Inflammatory macrophage treated with lipopolysaccharide for 1 hour (primary cell): ENCODE results near the gene CTXND1.
"Not testable (repeated sequence)": the region's sequence is repeated elsewhere in the genome, so short reads cannot be mapped to it uniquely, and the experiment has no call there.

Experiments used
- DNase-seq, 2 donors: peaks; one replicate each; pipeline ENCODE4 v3.0.0-alpha.2; 2020 to 2022

CTXND1 gene

GRCh38 chr15:80252121-80252518, at the start of gene CTXND1:
Gene CTXND1, minus strand, starts transcription at chr15:80252213. Its CDS starts 50,264 bp downstream, at chr15:80201949.
- DNase-seq, result no peak

GRCh38 chr15:80301472-80301871, 49.5 kb upstream of the CTXND1 start:
- DNase-seq, result no peak

GRCh38 chr15:80295777-80296176, 43.8 kb upstream of the CTXND1 start:
- not testable (repeated sequence) for DNase-seq

- DNase-seq, result no peak
Observed at GRCh38 chr15:80292079-80292478, 40.1 kb upstream of the CTXND1 start.

- DNase-seq, result not testable (repeated sequence)
Observed at GRCh38 chr15:80290891-80291290, 38.9 kb upstream of the CTXND1 start.

GRCh38 chr15:80289528-80290495, 37.8 kb upstream of the CTXND1 start:
- no peak for DNase-seq

GRCh38 chr15:80288131-80288530, 36.1 kb upstream of the CTXND1 start:
- no peak for DNase-seq

GRCh38 chr15:80286055-80286454, 34.0 kb upstream of the CTXND1 start:
- DNase-seq, result no peak

GRCh38 chr15:80285379-80285778, 33.4 kb upstream of the CTXND1 start:
- DNase-seq, result no peak

- DNase-seq, result no peak
Observed at GRCh38 chr15:80283531-80283930, 31.5 kb upstream of the CTXND1 start.

GRCh38 chr15:80277147-80277546, 25.1 kb upstream of the CTXND1 start:
- no peak for DNase-seq

- peak in 1 of 2 donors; percentile 1 for DNase-seq
Observed at GRCh38 chr15:80275961-80276360, 23.9 kb upstream of the CTXND1 start.

- no peak for DNase-seq
Observed at GRCh38 chr15:80274996-80275395, 23.0 kb upstream of the CTXND1 start.

- no peak for DNase-seq
Observed at GRCh38 chr15:80274554-80274953, 22.5 kb upstream of the CTXND1 start.

GRCh38 chr15:80272987-80273386, 21.0 kb upstream of the CTXND1 start:
- DNase-seq, result no peak

GRCh38 chr15:80270472-80270871, 18.5 kb upstream of the CTXND1 start:
- no peak for DNase-seq

GRCh38 chr15:80268101-80268500, 16.1 kb upstream of the CTXND1 start:
- DNase-seq, result no peak

- DNase-seq, result no peak
Observed at GRCh38 chr15:80267658-80268057, 15.6 kb upstream of the CTXND1 start.

GRCh38 chr15:80266745-80267144, 14.7 kb upstream of the CTXND1 start:
- DNase-seq, result no peak

GRCh38 chr15:80266113-80266512, 14.1 kb upstream of the CTXND1 start:
- DNase-seq, result no peak

- no peak for DNase-seq
Observed at GRCh38 chr15:80265021-80265420, 13.0 kb upstream of the CTXND1 start.

- no peak for DNase-seq
Observed at GRCh38 chr15:80264031-80264430, 12.0 kb upstream of the CTXND1 start.

GRCh38 chr15:80260551-80260950, 8.5 kb upstream of the CTXND1 start:
- no peak for DNase-seq

- DNase-seq, result no peak
Observed at GRCh38 chr15:80259942-80260510, 8.0 kb upstream of the CTXND1 start.
